Epithelial cell of prostate (primary cell): ENCODE measurements around the gene ATP1A4.

ENCODE experiments used
- DNase-seq: peaks from one replicate; pipeline ENCODE4 v3.0.0-alpha.2; 2011; ENCODE audit warnings: low read depth, low spot score
- H3K27ac ChIP-seq: fragments of 450-650 bp; 2 replicates; pipeline ENCODE4 v1.5.1; 2017; ENCODE audit warnings: mild to moderate bottlenecking

ATP1A4 gene

GRCh38 chr1:160219062-160219929, 67.9 kb downstream of the ATP1A4 start:
- DNase-seq: no peak
- H3K27ac ChIP-seq: peak overlapping the region; percentile 95

GRCh38 chr1:160220301-160220700, 68.9 kb downstream of the ATP1A4 start:
- no peak for DNase-seq
- peak overlapping the region; percentile 95 for H3K27ac ChIP-seq

- no peak overlapping the region for H3K27ac ChIP-seq
Observed at GRCh38 chr1:160221089-160221488, 69.7 kb downstream of the ATP1A4 start.

GRCh38 chr1:160222546-160222945, 71.1 kb downstream of the ATP1A4 start:
- DNase-seq: no peak
- H3K27ac ChIP-seq: no peak overlapping the region

More at GRCh38 chr1:160221089-160221488, 69.7 kb downstream of the ATP1A4 start:
- DNase-seq: no peak

DNA sequence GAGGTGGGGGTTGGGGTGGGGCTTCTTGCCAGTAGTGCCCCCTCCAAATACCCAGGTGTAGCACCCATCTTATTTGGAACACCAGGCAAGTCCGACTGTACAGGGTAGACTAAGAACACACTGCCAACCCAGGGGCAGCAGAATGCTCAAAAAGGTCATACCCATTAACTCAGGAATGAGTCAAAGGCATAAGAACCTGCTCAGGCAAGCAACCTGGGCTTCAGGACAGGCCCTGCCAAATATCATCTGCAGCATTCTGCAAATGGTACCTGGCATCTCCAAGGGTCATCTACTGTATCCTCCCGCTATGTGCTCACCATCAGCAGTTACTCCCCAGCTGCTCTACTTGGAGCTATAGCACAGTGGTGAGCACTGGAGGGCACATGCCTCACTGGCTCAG, 73.2 kb downstream of the ATP1A4 start:
- no peak overlapping the region for H3K27ac ChIP-seq
- DNase-seq: no peak

GRCh38 chr1:160225345-160225744, 73.9 kb downstream of the ATP1A4 start:
- no peak for DNase-seq
- H3K27ac ChIP-seq: no peak overlapping the region

DNA sequence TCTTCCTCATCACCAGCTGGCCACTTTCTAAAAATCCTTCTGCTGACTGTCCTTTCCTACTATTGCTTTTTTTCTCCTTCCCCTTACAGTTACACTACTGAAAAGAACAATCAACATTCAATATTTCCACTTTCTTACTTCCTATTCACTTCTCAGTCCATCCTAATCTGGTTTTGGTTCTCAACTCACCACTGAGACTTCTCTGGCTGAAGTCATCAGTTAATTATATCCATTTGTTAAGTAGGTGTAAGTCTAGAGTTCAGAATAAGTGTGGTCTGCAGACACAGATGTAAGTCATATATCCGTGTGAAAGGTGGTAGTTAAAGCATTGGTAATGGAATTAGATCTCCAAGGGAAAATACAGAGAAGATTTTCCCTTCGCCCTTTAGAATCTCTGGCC, 75.2 kb downstream of the ATP1A4 start:
- no peak for DNase-seq
- no peak overlapping the region for H3K27ac ChIP-seq

GRCh38 chr1:160227034-160227433, 75.6 kb downstream of the ATP1A4 start:
- no peak for DNase-seq
- no peak overlapping the region for H3K27ac ChIP-seq

GRCh38 chr1:160227561-160227960, 76.2 kb downstream of the ATP1A4 start:
- H3K27ac ChIP-seq: no peak overlapping the region
- no peak for DNase-seq

GRCh38 chr1:160228431-160228830, 77.0 kb downstream of the ATP1A4 start:
- no peak for DNase-seq
- no peak overlapping the region for H3K27ac ChIP-seq

DNA sequence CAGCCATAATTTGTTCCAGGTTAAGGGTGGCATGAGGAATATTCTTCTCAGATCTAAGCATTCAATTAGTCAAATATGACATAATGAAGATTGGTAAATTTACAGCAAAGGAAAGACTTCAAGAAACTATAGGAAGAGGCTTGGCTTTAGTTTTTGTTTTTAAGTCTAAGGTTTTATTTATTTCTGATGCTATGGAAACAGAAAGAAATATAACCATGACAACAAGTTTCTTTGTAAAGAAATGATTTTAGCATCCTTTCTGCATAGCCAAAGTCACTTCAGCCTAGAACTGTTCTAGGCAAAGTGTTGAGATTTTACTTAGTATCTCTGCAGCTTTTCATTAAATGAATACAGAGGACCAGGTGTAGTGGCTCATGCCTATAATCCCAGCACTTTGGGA, 81.5 kb downstream of the ATP1A4 start:
- H3K27ac ChIP-seq: no peak overlapping the region
- no peak for DNase-seq
